ENCODE results near the gene WDR26. TPM values are rescaled to one million over a fixed set of nuclear protein-coding genes. Genes with fewer than 3 reads are reported as not detected.
A peak's percentile ranks its signal among the peaks of the same experiment; 100 is the strongest.

WDR26 gene
- total and polyA plus RNA-seq, 2 of the 4 experiments (the other 2 are of a cell fraction) = 23.8 to 46.4 TPM

- H2BK20ac ChIP-seq (ENCODE audit: low read depth, low read length) = no peak overlapping the region
- no peak overlapping the region for H4K91ac ChIP-seq (ENCODE audit: insufficient read depth, low read depth, low read length)
- no peak overlapping the region for H2BK5ac ChIP-seq (ENCODE audit: low read depth, low read length, poor library complexity, severe bottlenecking)
- ChIA-PET POLR2A (ENCODE audit: unreplicated experiment) (no interaction called here), CTCF (interaction anchor here (1.2 kb wide), 1 partner anchor 464 kb away, joined by 4 read pairs; no protein-coding TSS in a partner anchor)
- H3K9me3 ChIP-seq (ENCODE audit: control insufficient read depth, insufficient read depth, low read length) = no peaks in the 10 kb centered on the region
- no peak overlapping the region for H3K4me2 ChIP-seq (ENCODE audit: low read depth, low read length)
- peaks cover 7% of the 10 kb centered on the region for H3K4me1 ChIP-seq (ENCODE audit: control insufficient read depth, insufficient read depth, low read length)
- H3K27ac ChIP-seq (ENCODE audit: insufficient read depth, low read length) = no peak overlapping the region
- no peak overlapping the region for H2BK120ac ChIP-seq (ENCODE audit: low read depth, low read length)
- no peaks in the 10 kb centered on the region for H3K36me3 ChIP-seq (ENCODE audit: control insufficient read depth, insufficient read depth, low read length)
- H3K18ac ChIP-seq (ENCODE audit: low read depth, low read length) = no peak overlapping the region
- H2BK15ac ChIP-seq (ENCODE audit: low read depth, low read length) = no peak overlapping the region
- in situ Hi-C loops (cut with MboI; ENCODE audit: low sequenced_read_pairs) = no loop called here
- ATAC-seq (ENCODE audit: low read depth) = no peak
- peaks cover 7% of the 10 kb centered on the region for H3K9me1 ChIP-seq (ENCODE audit: insufficient read depth, low read length)
- H3K14ac ChIP-seq (replicated peaks; ENCODE audit: low read depth, low read length) = no peak overlapping the region
- no TSS peak for BruUV-seq (replicated peaks)
- H2AFZ ChIP-seq (replicated peaks; ENCODE audit: low read length, poor library complexity) = no peak overlapping the region
- no peak for DNase-seq
- H3K9ac ChIP-seq (ENCODE audit: low read depth, low read length) = no peak overlapping the region
- no peak overlapping the region for H2AK9ac ChIP-seq (replicated peaks; ENCODE audit: low read depth, low read length, poor library complexity)
- no peak overlapping the region for H3K4me3 ChIP-seq (ENCODE audit: insufficient read depth, low read depth, low read length)
- intact Hi-C loops (cut with micrococcal nuclease) = loop anchor here (10.0 kb wide), 1 partner anchor 344 kb away; the partner anchor contains the start of gene FBXO28
- H3K4ac ChIP-seq (ENCODE audit: low read depth, low read length) = no peak overlapping the region
- no peak overlapping the region for H3K23ac ChIP-seq (ENCODE audit: low read depth, low read length)
- dilution Hi-C loops (cut with HindIII; ENCODE audit: low sequenced_read_pairs, unreplicated experiment) = no loop called here
- no peak for TF ChIP-seq BHLHE40 (IDR thresholded peaks at IDR 0.05; ENCODE audit: low read depth, low read length)
- TF ChIP-seq MAFK (IDR thresholded peaks at IDR 0.05; ENCODE audit: low read depth, low read length) = no peak
- peak; percentile 64; the same call in 1 of the 2 replicates for TF ChIP-seq USF2 (IDR thresholded peaks at IDR 0.05; ENCODE audit: low read depth, low read length)
- H3K27me3 ChIP-seq (ENCODE audit: control insufficient read depth, insufficient read depth, low read length) = no peaks in the 10 kb centered on the region
- WGBS, 2 experiments (ENCODE audit: extremely low coverage in 2 of 2, insufficient read length in 1 of 2) = no CpG with 5 or more reads among the region's 2 CpGs
- no peak overlapping the region for H2AK5ac ChIP-seq (ENCODE audit: low read depth, low read length)
- H3K79me1 ChIP-seq (ENCODE audit: low read depth in 1 of 2, low read length in 2 of 2) = peaks cover 2 to 5% of the 10 kb centered on the region in 2 experiments; a peak in 2 of 4 replicates
- H3K56ac ChIP-seq (ENCODE audit: extremely low read depth, insufficient read depth, low read length) = no peak overlapping the region
- H4K8ac ChIP-seq (ENCODE audit: low read depth in 2 of 2, low read length in 2 of 2) = no peak overlapping the region
- H4K5ac ChIP-seq (ENCODE audit: low read depth, low read length) = no peak overlapping the region
- no peaks in the 10 kb centered on the region for H4K20me1 ChIP-seq (ENCODE audit: insufficient read depth, low read length)
Observed at GRCh38 chr1:224458996-224459395, 24.4 kb upstream of the WDR26 start.
